A549 treated with GW870086 at 1 μM for 4 hours (cell line): ENCODE data around the gene CTAGE8. TPM values are rescaled to one million over a fixed set of nuclear protein-coding genes. Genes with fewer than 3 reads are reported as not detected.

ENCODE experiments used
- total RNA-seq: library from RNA; stranded (reverse); fragments of 200-300 nt; extraction: Qiagen RNA extraction; gene quantifications from 5 replicates; pipeline ENCODE4 v1.2.3, GENCODE V29; 2022; ENCODE audit warnings: low read depth

The CTAGE8 gene, protein sequence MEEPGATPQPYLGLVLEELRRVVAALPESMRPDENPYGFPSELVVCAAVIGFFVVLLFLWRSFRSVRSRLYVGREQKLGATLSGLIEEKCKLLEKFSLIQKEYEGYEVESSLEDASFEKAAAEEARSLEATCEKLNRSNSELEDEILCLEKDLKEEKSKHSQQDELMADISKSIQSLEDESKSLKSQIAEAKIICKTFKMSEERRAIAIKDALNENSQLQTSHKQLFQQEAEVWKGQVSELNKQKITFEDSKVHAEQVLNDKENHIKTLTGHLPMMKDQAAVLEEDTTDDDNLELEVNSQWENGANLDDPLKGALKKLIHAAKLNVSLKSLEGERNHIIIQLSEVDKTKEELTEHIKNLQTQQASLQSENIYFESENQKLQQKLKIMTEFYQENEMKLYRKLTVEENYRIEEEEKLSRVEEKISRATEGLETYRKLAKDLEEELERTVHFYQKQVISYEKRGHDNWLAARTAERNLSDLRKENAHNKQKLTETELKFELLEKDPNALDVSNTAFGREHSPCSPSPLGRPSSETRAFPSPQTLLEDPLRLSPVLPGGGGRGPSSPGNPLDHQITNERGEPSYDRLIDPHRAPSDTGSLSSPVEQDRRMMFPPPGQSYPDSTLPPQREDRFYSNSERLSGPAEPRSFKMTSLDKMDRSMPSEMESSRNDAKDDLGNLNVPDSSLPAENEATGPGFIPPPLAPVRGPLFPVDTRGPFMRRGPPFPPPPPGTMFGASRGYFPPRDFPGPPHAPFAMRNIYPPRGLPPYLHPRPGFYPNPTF
- total RNA-seq = not detected in 5 replicates

DNA sequence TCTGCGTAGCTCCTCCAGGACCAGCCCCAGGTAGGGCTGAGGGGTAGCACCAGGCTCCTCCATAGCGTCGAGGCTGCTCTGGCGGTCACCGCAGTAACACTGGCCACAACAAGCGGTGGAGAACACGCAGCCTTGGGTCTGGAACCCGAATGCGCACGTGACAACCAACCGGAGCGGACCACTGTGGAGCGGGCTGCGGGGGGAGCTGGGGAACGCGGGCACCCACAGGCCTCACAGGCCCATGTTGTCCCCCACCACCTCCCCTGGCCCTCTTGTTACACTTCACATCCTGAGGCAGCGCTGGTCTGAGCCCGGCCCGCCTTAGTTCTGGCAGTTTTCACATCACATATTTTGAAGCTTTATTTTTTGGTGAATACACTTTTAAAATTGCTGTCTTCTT is at the start of gene CTAGE8:
Gene CTAGE8, minus strand, starts transcription at position 101 of the 400 bp plus-strand sequence. Its CDS starts 38 bp downstream, at position 63.

DNA sequence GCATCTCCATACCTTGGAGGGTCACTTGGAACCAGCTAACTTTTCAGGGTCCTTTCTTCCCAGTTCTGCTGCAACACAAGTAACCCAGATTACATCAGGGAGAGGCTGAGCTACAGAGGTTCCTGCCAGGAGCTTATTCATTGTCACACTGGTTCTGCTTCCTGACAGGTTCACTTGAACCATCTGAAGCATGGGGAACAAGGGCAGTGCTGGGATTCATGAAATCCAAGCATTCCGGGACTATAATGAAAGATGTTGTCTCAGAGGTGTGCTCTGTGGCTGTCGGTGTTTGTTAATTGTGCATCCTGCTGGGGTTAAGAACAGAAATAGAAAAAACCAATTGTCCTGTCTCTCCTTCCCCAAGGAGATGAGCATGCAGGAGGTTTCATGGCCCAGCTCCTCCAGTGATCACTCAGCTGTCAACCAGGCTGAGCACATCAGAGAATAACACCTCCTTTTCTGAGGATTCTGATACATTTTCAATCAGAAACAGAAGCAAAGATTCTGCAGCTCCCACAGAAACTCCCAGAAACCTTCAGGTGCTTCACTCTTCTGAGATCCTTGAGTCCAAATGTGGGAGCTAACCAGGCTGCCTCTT is 42.9 kb upstream of the CTAGE8 start, which contains the start of gene OR2A1:
Gene OR2A1, plus strand, starts transcription at position 548 of the 598 bp plus-strand sequence. CDS start 5,706 bp downstream, outside the sequence.

DNA sequence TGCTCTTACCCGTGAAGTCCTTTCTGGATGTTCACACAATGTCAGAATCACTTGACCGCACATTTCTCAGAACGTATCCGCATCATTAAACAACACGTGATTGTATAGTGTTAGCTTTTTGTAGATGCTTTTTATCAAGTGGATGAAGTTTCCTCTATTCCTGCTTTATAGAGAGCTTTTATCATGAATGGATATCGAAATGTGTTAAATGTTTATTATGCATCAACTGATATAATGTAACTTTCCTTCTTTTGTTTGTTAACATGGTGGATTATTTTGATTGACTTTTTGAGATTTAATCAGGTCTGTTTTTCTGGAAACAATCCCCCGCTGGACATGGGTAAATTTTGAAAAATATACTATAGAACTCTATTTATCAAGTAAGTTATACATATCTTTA is 4.4 kb downstream of the CTAGE8 start, which contains the start of gene OR2A7:
Gene OR2A7, minus strand, starts transcription at position 101 of the 400 bp plus-strand sequence. CDS start 5,164 bp downstream, outside the sequence.

DNA sequence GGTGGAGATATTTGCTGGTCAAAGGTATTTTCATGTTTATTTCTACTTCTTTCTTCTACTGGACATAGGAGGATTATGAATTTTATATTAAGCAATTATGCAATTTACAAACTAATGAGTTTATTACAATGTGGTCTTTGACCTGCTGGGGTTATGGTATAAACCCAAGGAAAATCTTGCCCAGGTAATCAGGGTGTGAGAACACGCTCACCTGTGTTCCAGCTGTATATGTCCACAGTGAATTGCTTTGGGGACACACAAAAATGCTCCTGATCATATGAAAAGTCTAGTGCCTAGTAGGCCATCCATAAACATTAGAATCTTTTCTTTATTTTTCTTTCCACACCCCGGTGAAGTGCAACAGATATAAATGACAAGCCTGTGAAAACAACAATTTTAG is 29.7 kb downstream of the CTAGE8 start, which contains the start of gene OR2A42:
Gene OR2A42, minus strand, starts transcription at position 241 of the 400 bp plus-strand sequence. CDS start 6,762 bp downstream, outside the sequence.

Other genes starting within 250 kb of the CTAGE8 start
- not detected in 5 replicates for gene OR2A5, start 220.3 kb downstream of the CTAGE8 start, total RNA-seq
- not detected in 5 replicates for gene OR2A25, start 199.5 kb downstream of the CTAGE8 start, total RNA-seq
- not detected in 5 replicates for gene OR2A12, start 183.0 kb downstream of the CTAGE8 start, total RNA-seq
- gene OR2A2, start 159.7 kb downstream of the CTAGE8 start, total RNA-seq = not detected in 5 replicates
- gene OR2A14, start 146.1 kb downstream of the CTAGE8 start, total RNA-seq = not detected in 5 replicates
- not detected in 5 replicates for gene CTAGE4, start 85.8 kb downstream of the CTAGE8 start, total RNA-seq
- 0.25 to 0.49 TPM (median 0.33 TPM) in 5 replicates for gene ARHGEF35, start 73.5 kb downstream of the CTAGE8 start, total RNA-seq
- gene OR2A42, start 29.7 kb downstream of the CTAGE8 start, total RNA-seq = not detected in 5 replicates
- gene OR2A7, start 4.5 kb downstream of the CTAGE8 start, total RNA-seq = not detected in 5 replicates
- gene OR2A1, start 43.1 kb upstream of the CTAGE8 start, total RNA-seq = not detected in 5 replicates
- 1.8 to 2.3 TPM (median 2.1 TPM) in 5 replicates for gene ARHGEF5, start 86.1 kb upstream of the CTAGE8 start, total RNA-seq
- not detected in 5 replicates for gene NOBOX, start 134.4 kb upstream of the CTAGE8 start, total RNA-seq